ENCODE measurements around the gene PIGN. TPM values are rescaled to one million over a fixed set of nuclear protein-coding genes. Genes with fewer than 3 reads are reported as not detected.

PIGN gene
- total and polyA plus RNA-seq, 2 donors (not counting 3 experiments of a cell fraction or from before 2014, with no cell fraction given) = 13.7 to 26.1 TPM

- no peak for DNase-seq (ENCODE audit: low read depth, low spot score)
- H3K9me1 ChIP-seq (replicated peaks; ENCODE audit: control insufficient read depth, extremely low read depth, insufficient read depth, low read length) = no peaks in the 10 kb centered on the region
- H3K4me1 ChIP-seq (ENCODE audit: control insufficient read depth, extremely low read depth, insufficient read depth, low read length) = no peaks in the 10 kb centered on the region
- no peaks in the 10 kb centered on the region for H3K9me3 ChIP-seq (replicated peaks; ENCODE audit: control insufficient read depth, insufficient read depth, low read length)
- no peak overlapping the region for H3K27ac ChIP-seq (ENCODE audit: insufficient read depth, low read depth, low read length)
- BruUV-seq (replicated peaks) = no TSS peak
- CTCF ChIA-PET = no interaction called here
- POLR2A ChIA-PET = no interaction called here
- intact Hi-C loops (cut with micrococcal nuclease) (no loop called here), dilution Hi-C loops (cut with MboI; ENCODE audit: extremely low pct_ligation_motif_present, low sequenced_read_pairs) (no loop called here)
- H2AFZ ChIP-seq (ENCODE audit: low read depth, low read length) = no peak overlapping the region
- no peaks in the 10 kb centered on the region for H3K36me3 ChIP-seq (ENCODE audit: control insufficient read depth in 2 of 2, extremely low read depth in 1 of 2, insufficient read depth in 2 of 2, low read length in 2 of 2)
- no peak for TF ChIP-seq CTCF (IDR thresholded peaks at IDR 0.05; ENCODE audit: extremely low read depth in 1 of 2, insufficient read depth in 1 of 2, low read depth in 1 of 2, low read length in 2 of 2)
- TF ChIP-seq POLR2A (IDR thresholded peaks at IDR 0.05; ENCODE audit: low read depth, low read length) = no peak
- no peaks in the 10 kb centered on the region for H4K20me1 ChIP-seq (replicated peaks; ENCODE audit: control insufficient read depth, extremely low read depth, insufficient read depth, low read length)
- H3K27me3 ChIP-seq (ENCODE audit: control insufficient read depth in 2 of 2, insufficient read depth in 2 of 2, low read length in 2 of 2) = no peaks in the 10 kb centered on the region
- no peak overlapping the region for H3K4me3 ChIP-seq (replicated peaks in 1 of 3; ENCODE audit: insufficient read depth in 1 of 3, low read depth in 1 of 3, low read length in 3 of 3)
- H3K79me2 ChIP-seq (ENCODE audit: control insufficient read depth, insufficient read depth, low read length) = no peaks in the 10 kb centered on the region
- H3K9ac ChIP-seq (replicated peaks; ENCODE audit: extremely low read depth, insufficient read depth, low read length) = no peak overlapping the region
- no peak for FAIRE-seq
- no peak overlapping the region for H3K4me2 ChIP-seq (ENCODE audit: insufficient read depth, low read length)
Observed at GRCh38 chr18:62070302-62070701, 116.6 kb downstream of the PIGN start.

- FAIRE-seq (no peak), DNase-seq (ENCODE audit: low read depth, low spot score) (no peak)
- Histone ChIP-seq H3K9me3 (replicated peaks; ENCODE audit: control insufficient read depth, insufficient read depth, low read length) (no peaks in the 10 kb centered on the region), H4K20me1 (replicated peaks; ENCODE audit: control insufficient read depth, extremely low read depth, insufficient read depth, low read length) (no peaks in the 10 kb centered on the region), H3K9me1 (replicated peaks; ENCODE audit: control insufficient read depth, extremely low read depth, insufficient read depth, low read length) (no peaks in the 10 kb centered on the region), H3K9ac (replicated peaks; ENCODE audit: extremely low read depth, insufficient read depth, low read length) (no peak overlapping the region), H3K36me3 (ENCODE audit: control insufficient read depth in 2 of 2, extremely low read depth in 1 of 2, insufficient read depth in 2 of 2, low read length in 2 of 2) (no peaks in the 10 kb centered on the region), H3K27ac (ENCODE audit: insufficient read depth, low read depth, low read length) (no peak overlapping the region), H3K4me3 (replicated peaks in 1 of 3; ENCODE audit: insufficient read depth in 1 of 3, low read depth in 1 of 3, low read length in 3 of 3) (no peak overlapping the region), H3K4me2 (ENCODE audit: insufficient read depth, low read length) (no peak overlapping the region), H3K79me2 (ENCODE audit: control insufficient read depth, insufficient read depth, low read length) (no peaks in the 10 kb centered on the region), H3K27me3 (ENCODE audit: control insufficient read depth in 2 of 2, insufficient read depth in 2 of 2, low read length in 2 of 2) (no peaks in the 10 kb centered on the region), H2AFZ (ENCODE audit: low read depth, low read length) (no peak overlapping the region), H3K4me1 (ENCODE audit: control insufficient read depth, extremely low read depth, insufficient read depth, low read length) (peaks cover 6% of the 10 kb centered on the region)
- no TSS peak for BruUV-seq (replicated peaks)
- ChIA-PET CTCF (no interaction called here), POLR2A (no interaction called here)
- intact Hi-C loops (cut with micrococcal nuclease) (no loop called here), dilution Hi-C loops (cut with MboI; ENCODE audit: extremely low pct_ligation_motif_present, low sequenced_read_pairs) (no loop called here)
- TF ChIP-seq POLR2AphosphoS5 (IDR thresholded peaks at IDR 0.05; ENCODE audit: insufficient read depth, low read depth, low read length) (no peak), POLR2A (IDR thresholded peaks at IDR 0.05; ENCODE audit: low read depth, low read length) (no peak), MYC (IDR thresholded peaks at IDR 0.05; ENCODE audit: low read depth, low read length) (no peak), MAX (IDR thresholded peaks at IDR 0.05; ENCODE audit: insufficient read depth, insufficient read length) (no peak), FOS (IDR thresholded peaks at IDR 0.05; ENCODE audit: borderline replicate concordance, insufficient read depth, low read length) (no peak), JUN (IDR thresholded peaks at IDR 0.05; ENCODE audit: borderline replicate concordance, insufficient read depth, insufficient read length, low read depth) (no peak), EZH2 (IDR thresholded peaks at IDR 0.05; ENCODE audit: borderline replicate concordance, low read depth, low read length, severe bottlenecking) (no peak), CTCF (IDR thresholded peaks at IDR 0.05; ENCODE audit: extremely low read depth in 1 of 2, insufficient read depth in 1 of 2, low read depth in 1 of 2, low read length in 2 of 2) (no peak), GATA2 (IDR thresholded peaks at IDR 0.05; ENCODE audit: insufficient read depth, insufficient read length, low read depth, low read length) (no peak)
Observed at GRCh38 chr18:62069556-62069955, 117.3 kb downstream of the PIGN start.

Data from endothelial cell of umbilical vein (primary cell).